Heart right ventricle (tissue), 16 donors: Measurements from ENCODE around the gene LDLR. TPM values are rescaled to one million over a fixed set of nuclear protein-coding genes. Genes with fewer than 3 reads are reported as not detected.

ENCODE experiments used
- ATAC-seq, 8 donors: fragments of 200-7000 bp; cut with Tn5 transposase; one replicate each; pipeline ENCODE4 v1.9.1; 2020; ENCODE audit warnings: mild to moderate bottlenecking in 8 of 8, moderate library complexity in 8 of 8, moderate number of reproducible peaks in 1 of 8
- DNase-seq, 2 donors: peaks; one replicate each; pipeline ENCODE4 v3.0.0-alpha.2; 2020
- H3K27ac ChIP-seq, 10 donors: fragments of 200-600 bp; sonication (generic) in 2 of 10; one replicate each; pipeline versions ENCODE4 v1.5.0 to v1.8.0; 2020 to 2022; ENCODE audit warnings: mild to moderate bottlenecking in 3 of 10
- H3K27me3 ChIP-seq, 7 donors: fragments of 200-600 bp; one replicate each; pipeline ENCODE4 v1.8.0; 2021 to 2022; ENCODE audit warnings: mild to moderate bottlenecking in 2 of 7
- H3K36me3 ChIP-seq, 9 donors: fragments of 200-600 bp; sonication (generic) in 1 of 9; one replicate each; pipeline versions ENCODE4 v1.5.0 to v1.8.0; 2020 to 2022; ENCODE audit warnings: mild to moderate bottlenecking in 2 of 9
- H3K4me1 ChIP-seq, 9 donors: fragments of 200-600 bp; sonication (generic) in 1 of 9; one replicate each; pipeline versions ENCODE4 v1.5.0 to v1.8.0; 2020 to 2022; ENCODE audit warnings: mild to moderate bottlenecking in 4 of 9
- H3K4me3 ChIP-seq, 10 donors: fragments of 200-600 bp; sonication (generic) in 2 of 10; one replicate each; pipeline versions ENCODE4 v1.5.0 to v1.8.0; 2020 to 2022; ENCODE audit warnings: mild to moderate bottlenecking in 7 of 10, moderate library complexity in 2 of 10
- H3K9me3 ChIP-seq, 11 donors: fragments of 200-600 bp in 10 of 11; sonication (generic) in 2 of 11; one replicate each; pipeline versions ENCODE4 v1.5.0 to v1.8.0; 2013 to 2022; ENCODE audit warnings: mild to moderate bottlenecking in 2 of 11, control low read depth in 1 of 11, moderate library complexity in 1 of 11
- CTCF ChIP-seq, 9 donors: fragments of 200-600 bp; sonication (generic) in 2 of 9; IDR thresholded peaks; one replicate each; pipeline versions ENCODE4 v1.5.0 to v1.8.0; 2021 to 2022; ENCODE audit warnings: antibody characterized with exemption in 9 of 9, mild to moderate bottlenecking in 5 of 9, moderate library complexity in 1 of 9
- WGBS, 2 donors: extraction: QIAGEN DNeasy Blood & Tissue Kit; methylation state at CpG; one replicate each; pipeline ENCODE4 v1.1.7; 2013; ENCODE audit warnings: inconsistent platforms in 1 of 2; 5-methylcytosine and 5-hydroxymethylcytosine counted together
- intact Hi-C, 10 donors: fragments of 100-400 bp; cut with DNase I; formaldehyde crosslinking; loops; one replicate each; pipeline versions ENCODE4 v1.11.1 to v1.14.2; 2022
- polyA plus RNA-seq, 2 donors: library from polyadenylated mRNA; stranded (reverse); fragments of 200-250 nt; gene quantifications; one replicate each; pipeline ENCODE4 v1.2.3, GENCODE V29; 2013
- total RNA-seq, 10 donors: library from RNA; stranded (reverse); fragmentation: NEBNext Ultra II Directional in 3 of 10; extraction: Animal tissue kit (Norgen Biotek cat#: 25700) in 3 of 10; gene quantifications; one replicate each; pipeline versions ENCODE4 v1.2.1 to v1.2.4, GENCODE V29; 2021 to 2023
- donor health status: Arrhythmogenic right ventricular cardiomyopathy.
- donor health status: ischemic (EF 13 %, LVEDD 7.1; RV severe dilation, severe dysfunction).
- donor health status: healthy with polysubstance abuse.
- donor health status: DM: no; HTN: yes; CAD: no.
- donor health status: DM: no; HTN: no; CAD: no.
- donor health status: ischemic (EF 25% LVEDD 6.9; RV normal size, moderate dysfunction).
- donor health status: ischemic (EF 25% LVEDD 5.7; RV mildly dilated, moderate dysfunction).
- donor health status: healthy.
- donor health status: DM: yes; HTN: yes; CAD: no.
- donor health status: Ischemic cardiomyopathy.
- donor health status: ischemic (EF 35%, LVEDD 5.7; RV mildly dilated, moderate dysfunction).
- donor health status: nonischemic (EF 11% LVEDD 7.7; RV severe dilation, severe dysfunction).
- donor health status: DM: yes; HTN: yes; CAD: no.
- donor health status: PGD.
- donor health status: ischemic (EF 29% LVEDD 5.4; RV normal size, mild dysfunction).
- donor health status: nonischemic (EF 23%, LVEDD 6.1; RV moderate dilation, normal function).

LDLR gene
- total and polyA plus RNA-seq, 12 donors, result 4.5 to 76.1 (median 16.4) TPM

- Histone ChIP-seq H3K4me3 (peak overlapping the region in 8 of 10 donors; percentile 53 to 84 (median 70)), H3K27ac (peak overlapping the region; percentile 91 to 99 (median 96)), H3K9me3 (no peaks in the 10 kb centered on the region), H3K4me1 (peaks cover 9 to 83% (median 66%) of the 10 kb centered on the region in 9 donors), H3K27me3 (no peaks in the 10 kb centered on the region), H3K36me3 (peaks cover 0 to 19% (median 0%) of the 10 kb centered on the region in 9 donors)
- ATAC-seq (peak in 5 of 8 donors; percentile 2 to 44 (median 26)), DNase-seq (peak in 1 of 2 donors; percentile 66)
- 28 to 36% methylated on average over 8 of the region's 8 CpGs for WGBS, 2 donors
- intact Hi-C loops, result loop anchor here in 1 of 10 donors (5.0 kb wide), 1 partner anchor 54 kb away; no protein-coding TSS in a partner anchor
- TF ChIP-seq CTCF (IDR thresholded peaks at IDR 0.05), result no peak
Observed at GRCh38 chr19:11091703-11092153, 2.5 kb downstream of the LDLR start.

- no peak for TF ChIP-seq CTCF (IDR thresholded peaks at IDR 0.05)
- 48 to 68% methylated on average over 6 of the region's 6 CpGs for WGBS, 2 donors
Observed at GRCh38 chr19:11092181-11092538, 2.9 kb downstream of the LDLR start.

GRCh38 chr19:11093689-11094238 is 4.5 kb downstream of the LDLR start:
- H3K4me1 ChIP-seq, result peaks cover 11 to 83% (median 63%) of the 10 kb centered on the region in 9 donors
- ATAC-seq (no peak), DNase-seq (no peak)
- peaks cover 0 to 31% (median 0%) of the 10 kb centered on the region in 9 donors for H3K36me3 ChIP-seq
- no peak overlapping the region for H3K4me3 ChIP-seq
- intact Hi-C loops, result loop anchor here in 1 of 10 donors (5.0 kb wide), 1 partner anchor 56 kb away; no protein-coding TSS in a partner anchor
- WGBS, 2 donors, result 92 to 93% methylated on average over 15 of the region's 15 CpGs
- H3K27me3 ChIP-seq, result no peaks in the 10 kb centered on the region
- peaks cover 0 to 5% (median 0%) of the 10 kb centered on the region in 11 donors for H3K9me3 ChIP-seq
- no peak for TF ChIP-seq CTCF (IDR thresholded peaks at IDR 0.05)
- H3K27ac ChIP-seq, result peak overlapping the region in 9 of 10 donors; percentile 13 to 99 (median 96)

More at GRCh38 chr19:11092181-11092538, 2.9 kb downstream of the LDLR start:
- Histone ChIP-seq H3K36me3 (peaks cover 0 to 23% (median 0%) of the 10 kb centered on the region in 9 donors), H3K4me1 (peaks cover 9 to 87% (median 69%) of the 10 kb centered on the region in 9 donors), H3K27me3 (no peaks in the 10 kb centered on the region), H3K27ac (peak overlapping the region; percentile 91 to 99 (median 96)), H3K9me3 (no peaks in the 10 kb centered on the region), H3K4me3 (peak overlapping the region in 5 of 10 donors; percentile 63 to 82 (median 74))
- intact Hi-C loops, result loop anchor here in 1 of 10 donors (5.0 kb wide), 1 partner anchor 55 kb away; no protein-coding TSS in a partner anchor
- DNase-seq (no peak), ATAC-seq (no peak)

GRCh38 chr19:11094520-11094894 is 5.2 kb downstream of the LDLR start:
- Histone ChIP-seq H3K27ac (peak overlapping the region in 9 of 10 donors; percentile 67 to 99 (median 95)), H3K27me3 (no peaks in the 10 kb centered on the region), H3K9me3 (peaks cover 0 to 11% (median 4%) of the 10 kb centered on the region in 11 donors), H3K4me1 (peaks cover 11 to 76% (median 60%) of the 10 kb centered on the region in 9 donors), H3K4me3 (peak overlapping the region in 2 of 10 donors; percentile 2 to 8), H3K36me3 (peaks cover 0 to 38% (median 0%) of the 10 kb centered on the region in 9 donors)
- WGBS, 2 donors, result 85 to 88% methylated on average over 4 of the region's 4 CpGs
- no peak for DNase-seq
- no peak for TF ChIP-seq CTCF (IDR thresholded peaks at IDR 0.05)
- intact Hi-C loops, result loop anchor here in 1 of 10 donors (5.0 kb wide), 1 partner anchor 57 kb away; no protein-coding TSS in a partner anchor
- ATAC-seq, result no peak
